ENCODE measurements around the gene CCR4.

Gene CCR4

GRCh38 chr3:32990116-32990515 is 38.7 kb downstream of the CCR4 start:
- TF ChIP-seq CTCF (IDR thresholded peaks at IDR 0.05; ENCODE audit: borderline replicate concordance, insufficient read depth, low read depth, low read length): no peak
- H3K4me3 ChIP-seq (ENCODE audit: low read depth, low read length): no peak overlapping the region

GRCh38 chr3:32991781-32992180 is 40.3 kb downstream of the CCR4 start:
- H3K4me3 ChIP-seq (ENCODE audit: low read depth, low read length): no peak overlapping the region
- no peak for TF ChIP-seq CTCF (IDR thresholded peaks at IDR 0.05; ENCODE audit: borderline replicate concordance, insufficient read depth, low read depth, low read length)

GRCh38 chr3:32992310-32992686 is 40.9 kb downstream of the CCR4 start:
- H3K4me3 ChIP-seq (ENCODE audit: low read depth, low read length): no peak overlapping the region
- no peak for TF ChIP-seq CTCF (IDR thresholded peaks at IDR 0.05; ENCODE audit: borderline replicate concordance, insufficient read depth, low read depth, low read length)

- H3K4me3 ChIP-seq (ENCODE audit: low read depth, low read length): no peak overlapping the region
- no peak for TF ChIP-seq CTCF (IDR thresholded peaks at IDR 0.05; ENCODE audit: borderline replicate concordance, insufficient read depth, low read depth, low read length)
Observed at GRCh38 chr3:32994045-32994444, 42.6 kb downstream of the CCR4 start.

- H3K4me3 ChIP-seq (ENCODE audit: low read depth, low read length): no peak overlapping the region
- TF ChIP-seq CTCF (IDR thresholded peaks at IDR 0.05; ENCODE audit: borderline replicate concordance, insufficient read depth, low read depth, low read length): no peak
Observed at GRCh38 chr3:32995098-32995497, 43.7 kb downstream of the CCR4 start.

- no peak overlapping the region for H3K4me3 ChIP-seq (ENCODE audit: low read depth, low read length)
- TF ChIP-seq CTCF (IDR thresholded peaks at IDR 0.05; ENCODE audit: borderline replicate concordance, insufficient read depth, low read depth, low read length): no peak
Observed at GRCh38 chr3:32996048-32996754, 44.8 kb downstream of the CCR4 start.

GRCh38 chr3:32996755-32997091 is 45.3 kb downstream of the CCR4 start:
- no peak overlapping the region for H3K4me3 ChIP-seq (ENCODE audit: low read depth, low read length)
- no peak for TF ChIP-seq CTCF (IDR thresholded peaks at IDR 0.05; ENCODE audit: borderline replicate concordance, insufficient read depth, low read depth, low read length)
